B cell (primary cell): ENCODE results near the gene HPN. TPM values are rescaled to one million over a fixed set of nuclear protein-coding genes. Genes with fewer than 3 reads are reported as not detected.
A peak's percentile ranks its signal among the peaks of the same experiment; 100 is the strongest.

ENCODE experiments used
- ATAC-seq: fragments of 200-7000 bp; cut with Tn5 transposase; one replicate; pipeline ENCODE4 v1.10.0; 2021; ENCODE audit warnings: low read depth, mild to moderate bottlenecking, moderate number of reproducible peaks, moderate library complexity
- CTCF ChIA-PET: fragments of 350-600 bp; sonication (Branson Sonifier 250); formaldehyde crosslinking; loops from one replicate; lab custom pipeline; 2021; ENCODE audit warnings: antibody characterized with exemption, inconsistent platforms; lab: Charles Lee
- POLR2A ChIA-PET: fragments of 350-600 bp; sonication (Branson Sonifier 250); formaldehyde crosslinking; loops from one replicate; lab custom pipeline; 2021; ENCODE audit warnings: antibody characterized with exemption; lab: Charles Lee
- DNase-seq: peaks from one replicate; pipeline ENCODE4 v3.0.0; 2013
- H2AFZ ChIP-seq: 2 replicates; pipeline ENCODE4 v1.6.1; 2012; ENCODE audit warnings: mild to moderate bottlenecking, low read depth, low read length; ENCODE audit not compliant: insufficient read depth, poor library complexity, severe bottlenecking
- H3K27ac ChIP-seq, 2 donors: 1 replicate in 1 of 2; 2 replicates in 1 of 2; pipeline ENCODE4 v1.5.1; 2012 to 2013; ENCODE audit warnings: low read length in 2 of 2, mild to moderate bottlenecking in 2 of 2, moderate library complexity in 1 of 2
- H3K27me3 ChIP-seq, 4 experiments: fragments of 200-600 bp in 1 of 4; sonication (generic) in 1 of 4; replicated peaks in 1 of 4; 1 replicate in 2 of 4; 2 replicates in 2 of 4; pipeline versions ENCODE4 v1.6.1 to v1.7.0; 2013 to 2016; ENCODE audit warnings: low read length in 3 of 4, mild to moderate bottlenecking in 2 of 4, mixed read lengths in 1 of 4, moderate library complexity in 1 of 4; ENCODE audit not compliant: insufficient read depth in 4 of 4, control insufficient read depth in 3 of 4; ENCODE audit errors: control extremely low read depth in 1 of 4
- H3K36me3 ChIP-seq, 2 experiments: replicated peaks in 1 of 2; 1 replicate in 1 of 2; 2 replicates in 1 of 2; pipeline versions ENCODE4 v1.6.1 to v1.7.1; 2013; ENCODE audit warnings: low read length in 1 of 2; ENCODE audit not compliant: insufficient read depth in 2 of 2, control insufficient read depth in 1 of 2; ENCODE audit errors: control extremely low read depth in 1 of 2, extremely low read depth in 1 of 2
- H3K4me1 ChIP-seq, 2 donors: fragments of 200-600 bp in 1 of 2; sonication (generic) in 1 of 2; 1 replicate in 1 of 2; 2 replicates in 1 of 2; pipeline versions ENCODE4 v1.5.1 to v1.6.1; 2013 to 2017; ENCODE audit warnings: low read length in 2 of 2; ENCODE audit not compliant: control insufficient read depth in 2 of 2, insufficient read depth in 2 of 2
- H3K4me2 ChIP-seq: replicated peaks from 2 replicates; pipeline ENCODE3; 2012; ENCODE audit warnings: mild to moderate bottlenecking, low read depth, low read length; ENCODE audit not compliant: poor library complexity, severe bottlenecking
- H3K4me3 ChIP-seq, 5 experiments: fragments of 200-600 bp in 1 of 5; sonication (generic) in 1 of 5; 1 replicate in 3 of 5; 2 replicates in 2 of 5; pipeline versions ENCODE4 v1.5.1 to v1.7.0; 2011 to 2016; ENCODE audit warnings: low read length in 4 of 5, mild to moderate bottlenecking in 4 of 5, low read depth in 2 of 5, control low read depth in 1 of 5, moderate library complexity in 1 of 5; ENCODE audit not compliant: insufficient read depth in 1 of 5; ENCODE audit errors: control extremely low read depth in 1 of 5, extremely low read depth in 1 of 5
- H3K79me2 ChIP-seq: fragments of 200-600 bp; sonication (generic); one replicate; pipeline ENCODE4 v1.6.0; 2016; ENCODE audit warnings: low read length; ENCODE audit not compliant: control insufficient read depth, insufficient read depth
- H3K9ac ChIP-seq: fragments of 200-600 bp; sonication (generic); 2 replicates; pipeline ENCODE4 v1.6.1; 2017; ENCODE audit warnings: mild to moderate bottlenecking, low read length, moderate library complexity
- H3K9me3 ChIP-seq, 3 donors: one replicate each; pipeline versions ENCODE4 v1.6.1 to v1.7.1; 2013; ENCODE audit warnings: low read length in 2 of 3; ENCODE audit not compliant: control insufficient read depth in 2 of 3, insufficient read depth in 1 of 3; ENCODE audit errors: control extremely low read depth in 1 of 3
- H4K20me1 ChIP-seq: 2 replicates; pipeline ENCODE4 v1.6.0; 2012; ENCODE audit warnings: mild to moderate bottlenecking, low read length; ENCODE audit not compliant: insufficient read depth, control insufficient read depth, poor library complexity, severe bottlenecking
- H3K27ac Mint-ChIP-seq: one replicate; pipeline ENCODE4 v1.8.0; 2021; ENCODE audit warnings: mixed read lengths
- H3K27me3 Mint-ChIP-seq: one replicate; pipeline ENCODE4 v1.8.0; 2021; ENCODE audit warnings: mixed read lengths
- H3K4me1 Mint-ChIP-seq: one replicate; pipeline ENCODE4 v1.8.0; 2021; ENCODE audit warnings: mixed read lengths
- H3K4me3 Mint-ChIP-seq: one replicate; pipeline ENCODE4 v1.8.0; 2021; ENCODE audit warnings: mixed read lengths
- H3K9me3 Mint-ChIP-seq: one replicate; pipeline ENCODE4 v1.8.0; 2022; ENCODE audit warnings: mixed read lengths; ENCODE audit not compliant: insufficient read depth
- CTCF ChIP-seq: fragments of 200-600 bp; IDR thresholded peaks from one replicate; pipeline ENCODE4 v1.8.0; 2022; ENCODE audit warnings: antibody characterized with exemption, mild to moderate bottlenecking
- EZH2 ChIP-seq: IDR thresholded peaks from 2 replicates; pipeline ENCODE4 v1.6.1; 2012; ENCODE audit warnings: borderline replicate concordance, low read depth, mild to moderate bottlenecking, moderate library complexity, low read length; ENCODE audit not compliant: insufficient read depth, poor library complexity, severe bottlenecking
- WGBS: methylation state at CpG from one replicate; pipeline ENCODE4 v1.1.5; 2013; ENCODE audit warnings: missing lambda C conversion rate; ENCODE audit not compliant: insufficient coverage; 5-methylcytosine and 5-hydroxymethylcytosine counted together
- intact Hi-C: fragments of 100-400 bp; cut with micrococcal nuclease; formaldehyde crosslinking; loops from one replicate; pipeline ENCODE4 v1.10.0; 2022
- polyA plus RNA-seq: library from polyadenylated mRNA; depleted of rRNA; stranded (reverse); fragments of >200 nt; gene quantifications from 2 replicates; pipeline ENCODE4 v1.2.3, GENCODE V29; 2012
- total RNA-seq, 2 donors: library from RNA; stranded (reverse); fragments of 120-200 nt in 1 of 2; gene quantifications; 1 replicate in 1 of 2; 2 replicates in 1 of 2; pipeline versions ENCODE4 v1.2.3 to v1.2.4, GENCODE V29; 2013 to 2022

HPN gene
- total and polyA plus RNA-seq, 2 donors (not counting 1 experiment from before 2014, with no cell fraction given): 0.30 TPM; not detected in 1

- ChIA-PET POLR2A (no interaction called here), CTCF (no interaction called here)
- ATAC-seq (no peak), DNase-seq (no peak)
- Histone ChIP-seq H3K27ac (no peak overlapping the region), H3K27me3 (no peaks in the 10 kb centered on the region), H3K36me3 (no peaks in the 10 kb centered on the region), H3K9ac (no peak overlapping the region), H3K4me3 (no peak overlapping the region), H3K4me1 (peaks cover 30 to 42% of the 10 kb centered on the region in 2 donors), H3K4me2 (peak overlapping the region; percentile 23), H3K9me3 (no peaks in the 10 kb centered on the region), H3K79me2 (no peaks in the 10 kb centered on the region), H4K20me1 (no peaks in the 10 kb centered on the region), H2AFZ (no peak overlapping the region)
- peaks cover 5% of the 10 kb centered on the region for H3K27me3 Mint-ChIP-seq
- H3K4me3 Mint-ChIP-seq: no peak overlapping the region
- intact Hi-C loops: no loop called here
- H3K27ac Mint-ChIP-seq: peak overlapping the region; percentile 67
- peaks cover 42% of the 10 kb centered on the region for H3K4me1 Mint-ChIP-seq
- no peaks in the 10 kb centered on the region for H3K9me3 Mint-ChIP-seq
- TF ChIP-seq EZH2 (no peak), CTCF (no peak)
- 3% methylated on average over 6 of the region's 8 CpGs for WGBS
Measured at GRCh38 chr19:35076657-35077056, 35.1 kb downstream of the HPN start.

- Histone ChIP-seq H3K79me2 (no peaks in the 10 kb centered on the region), H3K36me3 (no peaks in the 10 kb centered on the region), H3K9me3 (no peaks in the 10 kb centered on the region), H3K4me2 (no peak overlapping the region), H2AFZ (no peak overlapping the region), H3K27me3 (no peaks in the 10 kb centered on the region), H3K27ac (no peak overlapping the region), H3K4me1 (peaks cover 35 to 50% of the 10 kb centered on the region in 2 donors), H4K20me1 (no peaks in the 10 kb centered on the region), H3K9ac (no peak overlapping the region), H3K4me3 (no peak overlapping the region)
- intact Hi-C loops: no loop called here
- Mint-ChIP-seq H3K9me3 (no peaks in the 10 kb centered on the region), H3K4me3 (no peak overlapping the region), H3K4me1 (peaks cover 46% of the 10 kb centered on the region), H3K27me3 (peaks cover 5% of the 10 kb centered on the region), H3K27ac (peak overlapping the region; percentile 20)
- no peak for TF ChIP-seq EZH2
- TF ChIP-seq CTCF: no peak
- ATAC-seq (no peak), DNase-seq (no peak)
- CTCF ChIA-PET: interaction anchor here (1.1 to 1.8 kb wide), 2 partner anchors 64 to 173 kb away, joined by 3 to 6 read pairs; no protein-coding TSS in a partner anchor
- WGBS: 95% methylated on average over 16 of the region's 17 CpGs
- POLR2A ChIA-PET: no interaction called here
Measured at GRCh38 chr19:35077411-35078223, 36.1 kb downstream of the HPN start.
